ENCODE data around the gene SVIP.

Gene SVIP

DNA sequence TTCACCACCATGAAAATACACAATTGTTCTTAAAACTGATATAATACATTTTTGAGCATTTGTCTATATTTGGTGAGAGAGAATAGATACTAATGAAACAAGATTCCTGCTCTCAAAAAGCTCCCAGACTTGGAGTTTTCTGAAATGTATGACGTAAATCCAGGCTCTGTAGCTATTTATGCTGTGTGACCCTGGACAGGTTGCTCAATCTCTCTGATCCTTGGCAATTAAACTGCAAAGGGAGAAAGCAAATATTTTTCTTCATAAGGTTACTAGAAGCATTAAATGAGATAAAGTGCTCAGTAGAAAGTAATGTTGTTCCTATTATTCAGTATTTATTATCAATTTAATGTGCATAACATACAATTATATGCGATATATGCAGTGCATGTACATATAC is 42.5 kb downstream of the SVIP start:
- no peaks in the 10 kb centered on the region for H3K4me1 ChIP-seq
- H3K4me3 ChIP-seq (ENCODE audit: low read depth, low read length), result no peak overlapping the region
- no peak for DNase-seq
- no peaks in the 10 kb centered on the region for H3K27me3 ChIP-seq
- H3K9me3 ChIP-seq, result no peaks in the 10 kb centered on the region
- no peaks in the 10 kb centered on the region for H3K36me3 ChIP-seq
- TF ChIP-seq, protein P1, sequence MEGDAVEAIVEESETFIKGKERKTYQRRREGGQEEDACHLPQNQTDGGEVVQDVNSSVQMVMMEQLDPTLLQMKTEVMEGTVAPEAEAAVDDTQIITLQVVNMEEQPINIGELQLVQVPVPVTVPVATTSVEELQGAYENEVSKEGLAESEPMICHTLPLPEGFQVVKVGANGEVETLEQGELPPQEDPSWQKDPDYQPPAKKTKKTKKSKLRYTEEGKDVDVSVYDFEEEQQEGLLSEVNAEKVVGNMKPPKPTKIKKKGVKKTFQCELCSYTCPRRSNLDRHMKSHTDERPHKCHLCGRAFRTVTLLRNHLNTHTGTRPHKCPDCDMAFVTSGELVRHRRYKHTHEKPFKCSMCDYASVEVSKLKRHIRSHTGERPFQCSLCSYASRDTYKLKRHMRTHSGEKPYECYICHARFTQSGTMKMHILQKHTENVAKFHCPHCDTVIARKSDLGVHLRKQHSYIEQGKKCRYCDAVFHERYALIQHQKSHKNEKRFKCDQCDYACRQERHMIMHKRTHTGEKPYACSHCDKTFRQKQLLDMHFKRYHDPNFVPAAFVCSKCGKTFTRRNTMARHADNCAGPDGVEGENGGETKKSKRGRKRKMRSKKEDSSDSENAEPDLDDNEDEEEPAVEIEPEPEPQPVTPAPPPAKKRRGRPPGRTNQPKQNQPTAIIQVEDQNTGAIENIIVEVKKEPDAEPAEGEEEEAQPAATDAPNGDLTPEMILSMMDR (IDR thresholded peaks at IDR 0.05; ENCODE audit: low read depth, low read length), result no peak

DNA sequence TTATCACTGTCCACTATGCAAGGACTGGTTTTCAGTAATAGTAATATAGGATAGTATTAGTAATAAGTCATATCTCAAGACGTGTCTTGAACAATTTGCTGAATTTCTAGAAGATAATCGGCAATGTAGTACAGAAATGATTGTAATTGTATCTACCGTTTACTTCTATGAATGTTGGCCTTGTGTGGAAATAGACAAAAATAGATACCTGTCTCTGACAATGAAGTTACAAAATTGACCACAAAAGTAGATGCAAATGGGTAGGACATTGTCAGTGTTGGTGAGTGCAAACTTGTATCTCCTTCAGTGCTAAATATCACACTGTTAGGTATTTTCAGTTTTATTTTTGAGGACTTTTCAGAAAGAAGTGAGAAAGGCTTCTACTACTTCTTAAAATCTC is 43.1 kb downstream of the SVIP start:
- Histone ChIP-seq H3K36me3 (no peaks in the 10 kb centered on the region), H3K27me3 (no peaks in the 10 kb centered on the region), H3K4me3 (ENCODE audit: low read depth, low read length) (no peak overlapping the region), H3K4me1 (no peaks in the 10 kb centered on the region), H3K9me3 (no peaks in the 10 kb centered on the region)
- DNase-seq, result no peak
- TF ChIP-seq, protein P1 (IDR thresholded peaks at IDR 0.05; ENCODE audit: low read depth, low read length), result no peak

DNA sequence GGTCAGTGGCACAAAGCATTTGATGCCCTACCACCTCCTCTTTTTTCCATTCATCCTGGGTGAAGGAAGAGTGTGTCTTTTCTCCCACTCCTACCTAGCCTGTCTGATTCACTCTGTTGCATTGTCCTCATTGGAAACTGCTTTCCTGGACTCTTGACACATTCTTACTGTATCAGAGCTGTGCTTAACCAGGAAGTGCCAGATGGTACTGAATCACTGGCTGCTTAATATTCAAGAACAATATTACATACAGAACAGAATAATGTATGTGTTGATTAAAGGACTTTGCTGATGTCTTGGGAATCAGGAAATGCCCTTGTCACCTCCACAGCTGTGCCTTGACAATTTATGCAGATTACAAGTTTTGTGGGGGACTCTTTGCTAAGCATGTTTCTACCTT is 44.4 kb downstream of the SVIP start:
- Histone ChIP-seq H3K27me3 (no peaks in the 10 kb centered on the region), H3K36me3 (no peaks in the 10 kb centered on the region), H3K9me3 (no peaks in the 10 kb centered on the region), H3K4me3 (ENCODE audit: low read depth, low read length) (no peak overlapping the region), H3K4me1 (no peaks in the 10 kb centered on the region)
- TF ChIP-seq, protein P1 (IDR thresholded peaks at IDR 0.05; ENCODE audit: low read depth, low read length), result no peak
- DNase-seq, result no peak

DNA sequence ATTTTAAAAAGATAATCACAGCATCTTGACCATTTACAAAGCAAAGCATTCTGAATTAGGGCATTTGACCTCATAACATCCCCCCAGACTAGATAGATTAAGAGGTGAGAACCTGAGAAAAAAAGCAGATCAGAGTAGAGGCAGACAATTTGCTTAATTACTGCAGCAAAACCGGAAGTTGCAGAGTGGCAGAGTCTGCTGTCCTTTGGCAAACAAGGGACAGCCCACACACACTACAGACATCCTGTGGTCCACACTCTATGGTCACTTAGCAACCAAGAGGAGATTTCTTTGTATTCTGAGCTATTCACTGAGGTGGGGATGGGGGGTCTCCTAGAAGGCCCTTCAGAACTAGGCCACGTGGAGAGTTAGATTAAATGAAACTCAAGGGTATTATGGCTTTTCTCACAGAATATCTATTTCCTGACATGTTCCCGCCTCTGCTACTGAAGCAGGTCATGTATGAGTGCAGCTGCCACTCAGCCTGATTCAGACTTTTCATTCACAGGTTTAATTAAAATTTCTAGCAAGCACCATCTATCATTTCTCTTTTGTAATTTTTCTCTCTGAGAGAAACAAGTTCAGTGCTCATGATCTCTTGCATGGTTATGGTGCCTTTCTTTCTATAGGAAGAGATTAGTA is 48.5 kb downstream of the SVIP start:
- TF ChIP-seq, protein P1 (IDR thresholded peaks at IDR 0.05; ENCODE audit: low read depth, low read length), result no peak
- Histone ChIP-seq H3K4me3 (ENCODE audit: low read depth, low read length) (no peak overlapping the region), H3K27me3 (no peaks in the 10 kb centered on the region), H3K9me3 (no peaks in the 10 kb centered on the region), H3K4me1 (no peaks in the 10 kb centered on the region), H3K36me3 (no peaks in the 10 kb centered on the region)
- DNase-seq, result no peak

GRCh38 chr11:22779850-22780249 is 49.8 kb downstream of the SVIP start:
- no peaks in the 10 kb centered on the region for H3K4me1 ChIP-seq
- H3K36me3 ChIP-seq, result no peaks in the 10 kb centered on the region
- H3K27me3 ChIP-seq, result no peaks in the 10 kb centered on the region
- TF ChIP-seq, protein P1 (IDR thresholded peaks at IDR 0.05; ENCODE audit: low read depth, low read length), result no peak
- no peak for DNase-seq
- H3K4me3 ChIP-seq (ENCODE audit: low read depth, low read length), result no peak overlapping the region
- no peaks in the 10 kb centered on the region for H3K9me3 ChIP-seq

- DNase-seq, result no peak
- no peaks in the 10 kb centered on the region for H3K4me1 ChIP-seq
- no peaks in the 10 kb centered on the region for H3K36me3 ChIP-seq
- no peak overlapping the region for H3K4me3 ChIP-seq (ENCODE audit: low read depth, low read length)
- H3K27me3 ChIP-seq, result no peaks in the 10 kb centered on the region
- no peaks in the 10 kb centered on the region for H3K9me3 ChIP-seq
- TF ChIP-seq, protein P1 (IDR thresholded peaks at IDR 0.05; ENCODE audit: low read depth, low read length), result no peak
Measured at GRCh38 chr11:22778642-22779041, 51.0 kb downstream of the SVIP start.

Data from BE2C (cell line).